Gastrocnemius medialis (tissue), 4 donors: Measurements from ENCODE around the gene SCIN. TPM values are rescaled to one million over a fixed set of nuclear protein-coding genes. Genes with fewer than 3 reads are reported as not detected.

Experiments used
- ATAC-seq, 2 donors: fragments of 150-250 bp; one replicate each; pipeline ENCODE4 v1.9.1; 2016
- DNase-seq, 2 donors: peaks; one replicate each; pipeline ENCODE4 v3.0.0-alpha.2; 2019
- H3K27ac ChIP-seq, 4 donors: fragments of 200-600 bp; sonication (generic); 1 replicate in 1 of 4; 2 replicates in 3 of 4; pipeline ENCODE4 v1.5.1; 2016 to 2018; ENCODE audit warnings: mild to moderate bottlenecking in 2 of 4, moderate library complexity in 1 of 4
- H3K27me3 ChIP-seq, 3 donors: fragments of 200-600 bp; sonication (generic) in 2 of 3; 1 replicate in 1 of 3; 2 replicates in 2 of 3; pipeline versions ENCODE4 v1.5.1 to v1.6.0; 2016 to 2019; ENCODE audit warnings: mild to moderate bottlenecking in 1 of 3, moderate library complexity in 1 of 3
- H3K36me3 ChIP-seq, 2 donors: fragments of 200-600 bp; sonication (generic) in 1 of 2; one replicate each; pipeline ENCODE4 v1.5.1; 2017 to 2018
- H3K4me1 ChIP-seq, 2 donors: fragments of 200-600 bp; sonication (generic) in 1 of 2; one replicate each; pipeline ENCODE4 v1.5.1; 2016 to 2017; ENCODE audit warnings: mild to moderate bottlenecking in 2 of 2
- H3K4me3 ChIP-seq, 4 donors: fragments of 200-600 bp; sonication (generic) in 3 of 4; 1 replicate in 1 of 4; 2 replicates in 3 of 4; pipeline ENCODE4 v1.5.1; 2016 to 2019; ENCODE audit warnings: mild to moderate bottlenecking in 2 of 4
- H3K9me3 ChIP-seq, 3 donors: fragments of 200-600 bp; sonication (generic) in 2 of 3; 1 replicate in 1 of 3; 2 replicates in 2 of 3; pipeline ENCODE4 v1.5.1; 2016 to 2019
- POLR2A ChIP-seq, 2 donors: fragments of 450-650 bp; IDR thresholded peaks; one replicate each; pipeline ENCODE4 v1.6.1; 2017; ENCODE audit warnings: antibody characterized with exemption in 2 of 2, mild to moderate bottlenecking in 2 of 2, moderate library complexity in 2 of 2
- in situ Hi-C, 4 donors: fragments of 200-750 bp; cut with MboI; loops; one replicate each; pipeline versions ENCODE4 v1.15.0 to v1.8.0; 2017; ENCODE audit warnings: low sequenced_read_pairs in 4 of 4
- intact Hi-C: fragments of 100-400 bp; cut with DNase I; formaldehyde crosslinking; loops from one replicate; pipeline ENCODE4 v1.15.1; 2023; ENCODE audit warnings: low total_unique reads
- total RNA-seq, 4 donors: library from RNA; depleted of rRNA; stranded (reverse); fragments of >200 nt; gene quantifications; one replicate each; pipeline versions ENCODE4 v1.1.0 to v1.2.3, GENCODE V29; 2016
- TF ChIP-seq, protein P1 (sequence below), 5 experiments: fragments of 450-650 bp in 3 of 5; fragments of 200-600 bp in 2 of 5; sonication (generic) in 2 of 5; IDR thresholded peaks in 4 of 5; conservative IDR thresholded peaks in 1 of 5; 1 replicate in 4 of 5; 2 replicates in 1 of 5; pipeline ENCODE4 v1.5.1; 2016 to 2019; ENCODE audit warnings: antibody characterized with exemption in 5 of 5, mild to moderate bottlenecking in 3 of 5, moderate library complexity in 3 of 5

SCIN gene
- total RNA-seq, 4 donors from 2014 or later = 0.09 to 2.4 (median 1.4) TPM; not detected in 1

DNA sequence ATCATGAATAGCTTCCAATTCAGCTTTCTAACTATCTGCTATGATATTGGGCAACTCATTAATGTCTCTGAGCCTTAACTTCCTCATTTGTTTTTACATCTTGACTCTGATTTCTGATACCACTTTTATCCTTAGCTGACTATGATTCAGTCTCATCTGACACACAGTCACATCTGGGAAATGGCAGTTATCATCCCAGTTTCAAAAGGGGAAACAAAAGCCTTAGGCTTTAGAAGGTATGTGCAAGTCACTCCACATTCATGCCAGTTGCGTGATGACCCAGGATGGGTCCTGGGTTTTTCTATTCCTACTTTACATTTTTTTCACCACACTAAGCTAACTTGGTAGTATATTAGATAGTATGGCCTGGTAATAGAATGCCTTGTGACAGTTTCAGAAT is 12.7 kb downstream of the SCIN start:
- Histone ChIP-seq H3K4me1 (no peaks in the 10 kb centered on the region), H3K27ac (no peak overlapping the region), H3K9me3 (no peaks in the 10 kb centered on the region), H3K27me3 (no peaks in the 10 kb centered on the region), H3K4me3 (no peak overlapping the region), H3K36me3 (no peaks in the 10 kb centered on the region)
- intact Hi-C loops = no loop called here
- DNase-seq (no peak), ATAC-seq (no peak)
- in situ Hi-C loops = no loop called here
- no peak for TF ChIP-seq POLR2A (IDR thresholded peaks at IDR 0.05)
- TF ChIP-seq, protein P1, sequence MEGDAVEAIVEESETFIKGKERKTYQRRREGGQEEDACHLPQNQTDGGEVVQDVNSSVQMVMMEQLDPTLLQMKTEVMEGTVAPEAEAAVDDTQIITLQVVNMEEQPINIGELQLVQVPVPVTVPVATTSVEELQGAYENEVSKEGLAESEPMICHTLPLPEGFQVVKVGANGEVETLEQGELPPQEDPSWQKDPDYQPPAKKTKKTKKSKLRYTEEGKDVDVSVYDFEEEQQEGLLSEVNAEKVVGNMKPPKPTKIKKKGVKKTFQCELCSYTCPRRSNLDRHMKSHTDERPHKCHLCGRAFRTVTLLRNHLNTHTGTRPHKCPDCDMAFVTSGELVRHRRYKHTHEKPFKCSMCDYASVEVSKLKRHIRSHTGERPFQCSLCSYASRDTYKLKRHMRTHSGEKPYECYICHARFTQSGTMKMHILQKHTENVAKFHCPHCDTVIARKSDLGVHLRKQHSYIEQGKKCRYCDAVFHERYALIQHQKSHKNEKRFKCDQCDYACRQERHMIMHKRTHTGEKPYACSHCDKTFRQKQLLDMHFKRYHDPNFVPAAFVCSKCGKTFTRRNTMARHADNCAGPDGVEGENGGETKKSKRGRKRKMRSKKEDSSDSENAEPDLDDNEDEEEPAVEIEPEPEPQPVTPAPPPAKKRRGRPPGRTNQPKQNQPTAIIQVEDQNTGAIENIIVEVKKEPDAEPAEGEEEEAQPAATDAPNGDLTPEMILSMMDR (IDR thresholded peaks at IDR 0.05 in 4 of 5, conservative IDR thresholded peaks at IDR 0.05 in 1 of 5) = no peak

DNA sequence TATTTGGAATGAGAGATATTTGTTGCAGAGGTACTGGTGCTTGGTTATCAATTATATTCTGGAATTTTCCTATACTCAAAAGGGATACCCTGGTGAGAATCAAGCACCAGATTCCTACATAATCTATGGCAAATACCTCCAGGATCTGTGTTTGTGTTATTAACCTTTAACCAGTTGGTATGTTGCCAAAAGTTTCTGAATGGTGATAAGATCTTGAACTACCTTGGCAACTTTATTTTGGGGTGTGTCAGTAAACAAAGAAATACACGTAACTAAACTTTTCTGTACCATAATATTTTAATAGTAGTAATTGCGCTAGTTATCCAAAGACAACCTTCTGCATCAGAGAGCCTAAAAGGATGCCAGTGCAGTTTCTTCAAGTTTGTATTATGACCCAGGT is 13.4 kb downstream of the SCIN start:
- H3K27me3 ChIP-seq = no peaks in the 10 kb centered on the region
- no peaks in the 10 kb centered on the region for H3K4me1 ChIP-seq
- H3K9me3 ChIP-seq = no peaks in the 10 kb centered on the region
- TF ChIP-seq, protein P1 (IDR thresholded peaks at IDR 0.05 in 4 of 5, conservative IDR thresholded peaks at IDR 0.05 in 1 of 5) = no peak
- no peak for TF ChIP-seq POLR2A (IDR thresholded peaks at IDR 0.05)
- ATAC-seq (no peak), DNase-seq (no peak)
- intact Hi-C loops (no loop called here), in situ Hi-C loops (no loop called here)
- H3K27ac ChIP-seq = no peak overlapping the region
- no peak overlapping the region for H3K4me3 ChIP-seq
- H3K36me3 ChIP-seq = no peaks in the 10 kb centered on the region

DNA sequence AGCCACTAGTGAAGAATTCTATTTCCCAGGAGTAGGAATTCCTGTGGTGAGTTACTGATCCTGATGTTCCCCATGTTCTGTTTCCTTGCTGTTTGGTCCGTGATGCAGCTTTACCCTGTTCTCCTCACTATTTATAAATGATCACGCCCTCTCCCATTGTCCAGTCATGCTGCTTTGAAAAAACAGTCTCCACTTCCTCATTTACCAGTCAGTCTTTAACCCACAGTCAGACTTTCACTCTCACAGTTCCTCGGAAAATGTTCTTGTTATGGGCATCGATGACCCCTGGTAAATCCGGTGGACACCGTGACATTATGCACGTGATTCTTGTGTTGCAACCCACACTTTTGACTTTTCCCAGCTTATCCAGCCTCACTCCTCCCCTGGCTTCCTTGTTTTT is 14.4 kb downstream of the SCIN start:
- H3K36me3 ChIP-seq = no peaks in the 10 kb centered on the region
- no peak overlapping the region for H3K4me3 ChIP-seq
- no peaks in the 10 kb centered on the region for H3K27me3 ChIP-seq
- no peaks in the 10 kb centered on the region for H3K4me1 ChIP-seq
- TF ChIP-seq, protein P1 (IDR thresholded peaks at IDR 0.05 in 4 of 5, conservative IDR thresholded peaks at IDR 0.05 in 1 of 5) = no peak
- TF ChIP-seq POLR2A (IDR thresholded peaks at IDR 0.05) = no peak
- intact Hi-C loops (no loop called here), in situ Hi-C loops (no loop called here)
- no peaks in the 10 kb centered on the region for H3K9me3 ChIP-seq
- H3K27ac ChIP-seq = no peak overlapping the region
- peak in 1 of 2 donors; percentile 16 for ATAC-seq
- peak in 1 of 2 donors; percentile 22 for DNase-seq

DNA sequence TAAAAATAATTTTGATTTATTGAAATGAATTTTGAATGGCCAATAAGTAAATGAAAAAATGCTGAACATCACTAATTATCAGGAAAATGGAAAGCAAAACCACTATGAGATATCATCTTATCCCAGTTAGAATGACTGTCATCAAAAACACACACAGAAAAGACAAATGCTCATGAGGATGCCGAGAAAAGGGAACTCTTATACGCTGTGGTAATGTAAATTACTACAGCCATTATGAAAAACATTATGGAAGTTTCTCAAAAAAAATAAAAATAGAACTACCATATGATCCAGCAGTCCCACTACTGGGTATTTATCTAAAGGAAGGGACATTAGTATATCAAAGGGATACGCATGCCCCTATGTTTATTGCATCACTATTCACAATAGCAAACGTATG is 15.8 kb downstream of the SCIN start:
- intact Hi-C loops = no loop called here

More for the DNA sequence above, 15.8 kb downstream of the SCIN start:
- H3K4me3 ChIP-seq = no peak overlapping the region
- in situ Hi-C loops = no loop called here
- H3K27ac ChIP-seq = no peak overlapping the region
- no peaks in the 10 kb centered on the region for H3K9me3 ChIP-seq
- no peak for ATAC-seq
- no peaks in the 10 kb centered on the region for H3K27me3 ChIP-seq
- no peak for DNase-seq
- no peaks in the 10 kb centered on the region for H3K36me3 ChIP-seq
- H3K4me1 ChIP-seq = no peaks in the 10 kb centered on the region
- TF ChIP-seq POLR2A (IDR thresholded peaks at IDR 0.05) = no peak
- TF ChIP-seq, protein P1 (IDR thresholded peaks at IDR 0.05 in 4 of 5, conservative IDR thresholded peaks at IDR 0.05 in 1 of 5) = no peak
